Endometrium (tissue), 2 donors: ENCODE data around the gene CDH7.

ENCODE experiments used
- FAIRE-seq: peaks from 2 replicates; lab custom pipeline; 2012; peaks lifted over from hg19 to GRCh38; lab: Jason Lieb, UNC
- donor health status: control.
- donor health status: control.

The CDH7 gene, protein sequence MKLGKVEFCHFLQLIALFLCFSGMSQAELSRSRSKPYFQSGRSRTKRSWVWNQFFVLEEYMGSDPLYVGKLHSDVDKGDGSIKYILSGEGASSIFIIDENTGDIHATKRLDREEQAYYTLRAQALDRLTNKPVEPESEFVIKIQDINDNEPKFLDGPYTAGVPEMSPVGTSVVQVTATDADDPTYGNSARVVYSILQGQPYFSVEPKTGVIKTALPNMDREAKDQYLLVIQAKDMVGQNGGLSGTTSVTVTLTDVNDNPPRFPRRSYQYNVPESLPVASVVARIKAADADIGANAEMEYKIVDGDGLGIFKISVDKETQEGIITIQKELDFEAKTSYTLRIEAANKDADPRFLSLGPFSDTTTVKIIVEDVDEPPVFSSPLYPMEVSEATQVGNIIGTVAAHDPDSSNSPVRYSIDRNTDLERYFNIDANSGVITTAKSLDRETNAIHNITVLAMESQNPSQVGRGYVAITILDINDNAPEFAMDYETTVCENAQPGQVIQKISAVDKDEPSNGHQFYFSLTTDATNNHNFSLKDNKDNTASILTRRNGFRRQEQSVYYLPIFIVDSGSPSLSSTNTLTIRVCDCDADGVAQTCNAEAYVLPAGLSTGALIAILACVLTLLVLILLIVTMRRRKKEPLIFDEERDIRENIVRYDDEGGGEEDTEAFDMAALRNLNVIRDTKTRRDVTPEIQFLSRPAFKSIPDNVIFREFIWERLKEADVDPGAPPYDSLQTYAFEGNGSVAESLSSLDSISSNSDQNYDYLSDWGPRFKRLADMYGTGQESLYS

DNA sequence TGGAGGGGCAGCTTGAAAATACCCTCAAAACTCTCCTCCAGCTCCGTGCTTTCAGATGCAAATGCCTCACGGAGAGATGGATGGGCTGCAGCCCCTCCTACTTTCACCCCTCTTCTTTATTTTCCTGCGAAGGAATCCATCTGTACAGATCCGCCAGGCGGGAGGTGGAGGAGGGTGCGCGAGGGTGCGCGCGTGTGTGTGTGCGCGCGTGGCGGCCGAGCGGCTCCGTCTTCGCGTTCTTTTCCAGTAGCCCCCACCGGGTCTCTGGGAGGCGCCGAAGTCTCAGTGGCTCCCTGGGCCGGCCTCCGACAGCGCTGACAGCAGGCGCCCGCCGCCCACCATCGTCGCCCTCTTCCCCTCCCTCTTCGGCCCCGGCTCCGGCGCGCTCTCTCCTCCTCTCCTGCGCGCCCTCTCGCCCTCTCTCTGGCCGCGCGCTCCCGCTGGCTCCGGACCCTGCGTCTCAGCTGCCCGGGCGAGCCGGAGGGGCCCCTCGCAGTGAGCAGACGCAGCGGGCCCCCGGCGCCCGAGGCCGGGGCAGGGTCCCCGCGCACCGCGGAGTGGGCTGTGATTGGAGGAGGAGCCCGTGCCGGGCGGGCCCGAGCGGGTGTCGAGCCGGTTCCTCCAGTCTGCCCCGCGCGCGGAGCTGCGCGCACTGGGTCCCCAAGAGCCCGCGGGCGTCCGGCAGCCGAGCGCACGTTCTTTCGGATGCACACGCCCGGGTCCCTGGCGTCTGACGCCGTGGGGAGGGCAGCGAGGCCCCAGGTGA is at the start of gene CDH7:
CDH7 (plus strand) TSS at position 624 of the 766 bp plus-strand sequence. CDS start 11,831 bp downstream, outside the sequence.
- no peak for FAIRE-seq

DNA sequence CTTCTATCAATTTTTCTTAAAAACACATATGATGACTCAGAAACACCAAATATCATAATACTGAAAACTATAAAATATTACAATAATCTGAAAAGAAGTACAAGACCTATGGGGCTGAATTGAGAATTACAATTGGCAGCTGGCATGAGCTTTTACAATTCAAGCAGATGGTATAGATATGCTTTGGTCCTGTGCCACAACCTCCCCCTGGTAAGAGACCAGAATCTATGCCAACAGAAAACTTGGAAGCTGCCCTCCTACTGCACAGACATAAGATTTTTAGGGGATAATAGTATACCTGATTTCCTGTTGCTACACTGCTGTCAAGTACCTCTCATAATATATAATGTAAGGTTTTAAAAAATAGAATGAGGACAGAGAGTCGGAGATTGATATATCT is 46.8 kb upstream of the CDH7 start:
- FAIRE-seq: no peak

- FAIRE-seq: no peak
Measured at GRCh38 chr18:65706646-65707045, 44.2 kb upstream of the CDH7 start.

DNA sequence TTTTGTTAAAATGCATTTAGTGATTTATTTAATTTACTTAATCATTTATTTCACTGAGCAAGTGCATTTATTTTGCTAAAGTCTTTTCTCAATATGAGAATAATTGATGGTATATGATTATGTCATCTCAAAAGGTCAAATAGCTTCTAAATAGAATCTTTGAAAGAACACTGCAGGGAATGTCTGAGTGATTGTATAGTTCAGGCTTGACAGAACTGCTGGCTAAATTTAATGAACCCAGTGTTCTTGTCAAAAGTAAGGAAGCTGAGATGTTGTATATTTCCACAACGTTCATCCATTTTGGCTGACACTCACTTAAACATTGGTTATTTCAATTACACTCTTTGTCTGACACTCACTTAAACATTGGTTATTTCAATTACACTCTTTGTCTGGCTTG is 39.3 kb upstream of the CDH7 start:
- FAIRE-seq: no peak

DNA sequence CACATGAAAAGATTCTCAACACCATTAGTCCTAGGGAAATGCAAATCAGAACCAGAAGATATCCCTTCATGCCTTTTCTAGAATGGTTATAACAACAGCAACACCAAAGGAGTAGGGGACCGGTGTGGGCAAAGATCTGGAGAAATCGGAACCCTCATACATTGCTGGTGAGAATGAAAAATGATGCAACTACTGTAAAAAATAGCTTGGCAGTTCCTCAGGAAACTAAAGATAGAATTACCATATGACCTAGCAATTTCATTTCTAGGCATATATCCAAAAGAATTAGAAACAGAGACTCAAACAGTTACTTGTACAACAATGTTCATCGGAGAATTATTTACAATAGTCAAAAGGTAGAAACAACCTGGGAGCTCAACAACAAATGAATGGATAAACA is 29.2 kb upstream of the CDH7 start:
- no peak for FAIRE-seq

- FAIRE-seq: no peak
Measured at GRCh38 chr18:65725251-65726050, 25.4 kb upstream of the CDH7 start.

- FAIRE-seq: no peak
Measured at GRCh38 chr18:65735155-65735554, 15.7 kb upstream of the CDH7 start.

DNA sequence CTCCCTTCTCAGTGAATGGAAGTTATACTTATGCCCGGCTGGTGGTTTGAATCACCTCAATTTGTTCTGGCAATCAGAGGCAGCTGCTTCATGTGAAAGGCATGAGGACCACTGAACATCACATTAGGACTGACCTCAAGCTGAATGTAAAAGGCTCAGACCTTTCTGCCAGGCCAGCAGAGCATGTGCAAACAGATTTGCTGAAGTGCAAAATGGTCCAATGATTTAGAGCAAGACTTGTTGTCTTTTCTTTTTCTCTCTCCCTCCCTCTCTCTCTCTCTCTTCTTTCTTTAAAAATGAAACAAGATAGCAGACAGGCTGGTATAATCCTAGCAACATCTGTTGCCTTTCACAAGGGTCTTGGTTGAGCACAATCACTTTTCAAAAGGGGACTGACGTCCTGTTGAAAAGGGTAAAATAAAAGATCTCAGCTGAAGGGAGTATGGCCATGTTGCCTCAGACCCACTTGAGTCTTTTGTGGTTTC is 13.3 kb upstream of the CDH7 start:
- FAIRE-seq: no peak

- FAIRE-seq: no peak
Measured at GRCh38 chr18:65746936-65747335, 3.9 kb upstream of the CDH7 start.

- no peak for FAIRE-seq
Measured at GRCh38 chr18:65748321-65748720, 2.5 kb upstream of the CDH7 start.

DNA sequence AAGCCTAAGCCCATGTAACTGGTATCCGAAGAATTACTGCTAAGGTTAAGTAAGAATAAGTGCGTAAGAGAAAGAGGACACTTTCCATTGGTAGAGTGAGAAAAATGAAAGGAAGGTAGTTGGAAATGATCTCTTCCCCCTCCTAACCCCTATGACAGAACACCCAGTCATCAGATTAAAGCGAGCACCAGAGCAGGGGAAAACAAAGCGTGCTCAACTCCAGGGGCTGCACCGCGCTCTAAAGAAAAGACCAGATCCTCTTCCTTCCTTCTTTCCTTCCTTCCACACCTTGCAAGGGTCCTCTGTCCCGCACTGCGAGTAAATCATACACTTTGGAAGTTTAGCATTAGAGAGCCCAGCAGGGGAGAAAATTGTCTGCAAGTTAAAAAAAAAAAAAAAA is 971 bp upstream of the CDH7 start:
- FAIRE-seq: no peak

GRCh38 chr18:65751155-65752085 is 608 bp downstream of the CDH7 start:
- FAIRE-seq: no peak

DNA sequence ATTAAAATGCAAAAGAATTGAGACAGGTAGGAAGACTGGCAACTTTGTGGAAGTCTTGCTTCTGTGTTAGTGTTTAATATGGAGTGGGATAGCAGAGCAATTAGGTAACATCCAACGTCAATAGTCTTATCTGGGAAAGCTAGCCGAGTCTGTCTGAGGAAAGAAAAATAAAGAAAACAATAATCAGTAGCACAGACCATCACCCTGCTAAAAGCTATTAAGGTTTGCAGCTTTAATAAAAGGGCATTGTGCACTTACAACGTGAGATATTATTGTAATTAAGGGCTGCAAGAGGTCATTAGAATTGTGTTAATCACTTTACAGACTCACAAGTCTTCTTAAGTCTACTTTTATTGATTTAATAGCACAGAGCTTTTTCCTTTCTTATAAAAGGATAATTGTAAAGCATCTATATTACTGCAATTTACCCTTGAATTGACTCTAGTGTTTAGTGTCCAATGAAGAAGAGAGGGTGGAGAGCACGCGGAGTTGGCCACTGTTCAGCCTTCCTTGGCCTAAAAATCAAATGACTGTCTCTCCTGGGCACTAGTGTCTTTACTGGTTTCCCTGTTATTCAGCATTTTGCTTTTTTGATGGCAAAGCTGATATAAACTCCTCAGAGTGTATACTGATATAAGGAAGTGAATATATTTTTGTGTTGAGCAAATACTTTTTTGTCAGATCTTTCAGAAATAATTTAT is 2.0 kb downstream of the CDH7 start:
- no peak for FAIRE-seq

- FAIRE-seq: no peak
Measured at GRCh38 chr18:65753520-65753919, 2.7 kb downstream of the CDH7 start.

DNA sequence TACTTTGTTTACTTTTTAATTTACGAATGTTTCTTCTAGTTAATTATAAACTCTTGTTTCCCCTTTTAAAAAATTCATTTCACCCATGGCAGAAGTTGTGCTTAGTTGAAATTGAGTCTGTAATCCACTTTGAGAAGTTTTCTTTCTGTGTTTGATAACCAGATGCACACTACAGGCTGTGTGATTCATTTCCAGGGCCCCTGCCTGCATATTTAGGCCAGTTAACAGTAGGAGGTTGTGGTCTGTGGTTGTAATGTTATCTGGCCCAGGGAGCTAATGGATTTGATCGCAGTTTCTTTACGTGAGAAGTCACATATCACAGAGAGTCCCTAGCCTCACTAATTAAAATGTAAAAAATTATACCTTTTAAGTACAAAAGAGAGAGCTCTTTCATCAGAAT is 3.3 kb downstream of the CDH7 start:
- no peak for FAIRE-seq

DNA sequence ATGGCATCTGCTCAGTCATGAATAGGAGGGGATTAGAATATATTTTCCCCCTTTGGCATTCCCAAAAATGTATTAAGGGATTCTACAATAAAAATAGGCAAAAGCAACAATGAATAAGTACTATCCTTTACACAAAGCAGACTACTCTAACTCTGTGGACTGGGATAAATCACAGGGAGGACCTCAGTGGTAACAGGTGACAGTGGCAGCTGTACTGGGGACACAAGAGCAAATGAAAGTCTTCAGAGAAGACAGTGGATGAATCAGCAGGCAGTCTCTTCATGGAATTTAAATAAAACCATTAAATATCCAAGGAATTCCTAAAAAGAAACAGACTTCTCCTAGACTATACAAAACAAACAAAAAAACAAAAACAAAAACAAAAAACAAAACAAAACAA is 4.8 kb downstream of the CDH7 start:
- FAIRE-seq: no peak

- FAIRE-seq: no peak
Measured at GRCh38 chr18:65760457-65760856, 9.6 kb downstream of the CDH7 start.

- FAIRE-seq: no peak
Measured at GRCh38 chr18:65761636-65762295, 11.0 kb downstream of the CDH7 start.

- FAIRE-seq: no peak
Measured at GRCh38 chr18:65762556-65762955, 11.7 kb downstream of the CDH7 start.
